Hematopoietic multipotent progenitor cell treated with erythropoietin and hydrocortisone succinate and interleukin-3 and kit ligand, for 8 days (in vitro differentiated cells): Measurements from ENCODE around the gene TNFAIP8.
A peak's percentile ranks its signal among the peaks of the same experiment; 100 is the strongest.
"Not testable (repeated sequence)": the region's sequence is repeated elsewhere in the genome, so short reads cannot be mapped to it uniquely, and the experiment has no call there.

Experiments
- DNase-seq: peaks from one replicate; pipeline ENCODE4 v3.0.0-alpha.2; 2015

TNFAIP8 gene

DNA sequence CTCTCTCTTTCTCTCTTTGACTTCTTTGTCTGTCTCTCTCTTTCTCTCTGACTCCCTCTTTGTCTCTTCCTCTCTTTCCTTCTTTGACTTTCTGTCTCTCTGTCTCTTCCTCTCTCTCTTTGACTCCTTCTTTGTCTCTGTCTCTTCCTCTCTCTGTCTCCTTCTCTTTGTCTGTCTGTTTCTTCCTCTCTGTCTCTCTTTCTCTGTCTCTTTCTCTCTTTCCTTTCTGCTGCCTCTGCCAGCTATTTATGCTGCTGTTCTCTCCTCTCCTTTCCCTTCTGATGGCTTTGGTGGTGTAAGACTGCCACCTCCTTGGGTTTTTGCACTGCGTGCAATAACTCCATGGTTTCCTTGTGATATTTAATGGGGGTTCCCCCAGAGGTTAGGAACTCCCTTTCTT lies 72.3 kb downstream of the TNFAIP8 start:
- DNase-seq, result peak; percentile 73

DNA sequence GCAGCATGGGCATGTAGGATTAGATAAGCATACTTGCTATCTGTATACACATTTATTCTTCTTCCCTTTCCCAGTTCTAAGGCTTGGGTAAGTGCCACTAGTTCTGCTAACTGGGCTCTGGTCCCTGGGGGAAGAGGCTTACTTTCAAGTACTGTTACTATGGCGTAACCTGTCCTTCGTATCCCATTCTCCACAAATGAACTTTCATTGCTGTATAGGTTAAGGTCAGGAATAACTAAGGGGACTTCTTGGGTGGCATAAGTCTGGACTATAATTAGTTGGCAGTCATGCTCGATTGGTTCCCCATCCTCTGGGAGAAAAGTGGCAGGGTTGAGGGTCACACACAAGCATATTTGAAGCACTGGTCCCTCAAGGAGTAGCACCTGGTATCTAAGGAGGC lies 72.8 kb downstream of the TNFAIP8 start:
- peak; percentile 30 for DNase-seq

GRCh38 chr5:119432674-119433237 lies 76.9 kb downstream of the TNFAIP8 start:
- not testable (repeated sequence) for DNase-seq

DNA sequence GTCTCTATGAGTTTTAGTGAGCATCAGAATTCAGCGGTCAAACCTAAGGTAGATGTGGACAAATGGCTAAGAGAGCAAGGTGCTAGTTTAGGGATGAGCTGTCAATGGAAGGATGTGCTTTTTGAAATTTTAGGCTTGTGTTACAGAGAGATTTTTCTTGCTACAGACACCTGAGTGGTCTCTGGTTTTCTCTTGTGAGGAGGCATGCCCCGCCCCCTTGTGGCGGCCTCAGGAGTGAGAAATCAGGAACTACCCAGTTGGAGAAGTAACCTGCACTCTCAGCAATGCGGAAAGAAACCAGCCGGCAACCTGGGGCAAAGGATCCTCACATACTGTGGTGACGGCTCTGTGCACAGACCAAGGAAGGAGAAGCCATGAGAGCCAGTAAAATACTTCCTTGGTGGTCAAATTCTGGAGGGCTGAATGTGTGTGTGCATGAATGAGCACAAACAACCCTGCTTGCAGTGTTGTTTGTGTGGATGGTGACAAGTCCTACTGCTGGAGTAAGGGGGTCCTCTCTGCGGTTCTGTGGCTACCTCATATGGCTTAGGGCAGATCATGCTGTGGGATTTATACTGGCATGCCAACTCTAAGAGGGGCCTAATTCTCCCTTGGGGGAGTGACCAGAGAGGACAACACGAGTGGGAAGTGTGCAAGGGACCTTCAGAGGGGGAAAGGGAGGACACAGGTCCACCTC lies 79.8 kb downstream of the TNFAIP8 start:
- DNase-seq, result peak; percentile 78

DNA sequence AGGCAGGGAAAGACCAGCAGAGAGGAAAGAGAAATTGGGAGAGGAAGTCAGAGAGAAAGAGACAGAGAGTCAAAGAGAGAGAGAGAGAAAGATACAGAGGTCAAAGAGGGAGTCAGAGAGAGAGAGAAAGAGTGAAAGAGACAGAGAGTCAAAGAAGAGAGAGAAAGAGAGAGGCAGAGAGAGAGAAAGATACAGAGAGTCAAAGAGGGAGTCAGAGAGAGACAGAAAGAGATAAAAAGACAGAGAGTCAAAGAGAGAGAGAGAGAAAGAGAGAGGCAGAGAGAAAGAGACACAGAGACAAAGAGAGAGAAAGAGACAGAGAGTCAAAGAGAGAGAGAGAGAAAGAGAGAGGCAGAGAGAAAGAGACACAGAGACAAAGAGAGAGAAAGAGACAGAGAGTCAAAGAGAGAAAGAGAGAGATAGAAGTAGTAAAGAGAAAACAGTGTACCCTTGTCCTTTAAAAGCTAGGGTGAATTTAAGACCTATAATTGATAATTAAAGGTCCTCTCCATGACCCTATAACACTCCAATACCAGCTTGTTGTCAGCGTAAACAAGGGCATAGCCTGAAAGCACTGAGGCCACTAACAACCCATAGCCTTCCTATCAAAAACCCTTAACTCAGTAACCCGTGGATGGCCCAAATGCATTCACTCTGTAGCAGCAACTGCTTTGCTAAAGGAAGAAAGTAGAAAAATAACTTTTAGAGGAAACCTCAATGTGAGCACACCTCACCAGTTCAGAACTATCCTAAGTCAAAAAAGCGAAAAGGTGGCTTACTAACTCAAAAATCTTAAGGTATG lies 82.2 kb downstream of the TNFAIP8 start:
- not testable (repeated sequence) for DNase-seq

DNA sequence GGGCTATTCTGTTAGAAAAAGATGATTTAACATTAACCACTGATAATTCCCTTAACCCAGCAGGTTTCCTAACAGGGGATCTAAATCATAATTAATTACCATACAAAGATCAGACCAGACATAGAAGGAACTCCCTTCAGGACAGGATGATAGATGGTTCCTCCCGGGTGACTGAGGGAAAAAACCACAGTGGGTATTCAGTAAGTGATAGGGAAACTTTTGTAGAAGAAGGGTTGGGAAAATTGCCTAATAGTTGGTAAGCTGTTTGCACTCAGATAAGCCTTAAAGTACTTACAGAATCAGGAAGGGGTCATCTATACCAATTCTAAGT lies 82.7 kb downstream of the TNFAIP8 start:
- DNase-seq, result peak; percentile 85

GRCh38 chr5:119439140-119439631 lies 83.4 kb downstream of the TNFAIP8 start:
- DNase-seq, result peak; percentile 63

DNA sequence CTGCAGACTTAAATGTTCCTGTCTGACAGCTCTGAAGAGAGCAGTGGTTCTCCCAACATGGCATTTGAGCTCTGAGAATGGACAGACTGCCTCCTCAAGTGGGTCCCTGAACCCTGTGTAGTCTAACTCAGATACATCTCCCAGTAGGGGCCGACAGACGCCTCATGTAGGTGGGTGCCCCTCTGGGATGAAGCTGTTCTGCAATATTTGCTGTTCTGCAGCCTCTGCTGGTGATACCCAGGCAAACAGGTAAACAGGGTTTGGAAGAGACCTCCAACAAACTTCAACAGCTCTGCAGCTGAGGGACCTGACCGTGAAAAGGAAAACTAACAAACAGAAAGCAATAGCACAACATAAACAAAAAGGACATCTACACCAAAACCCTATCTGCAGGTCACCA lies 83.8 kb downstream of the TNFAIP8 start:
- not testable (repeated sequence) for DNase-seq

- not testable (repeated sequence) for DNase-seq
Measured at GRCh38 chr5:119444643-119445042, 88.8 kb downstream of the TNFAIP8 start.

DNA sequence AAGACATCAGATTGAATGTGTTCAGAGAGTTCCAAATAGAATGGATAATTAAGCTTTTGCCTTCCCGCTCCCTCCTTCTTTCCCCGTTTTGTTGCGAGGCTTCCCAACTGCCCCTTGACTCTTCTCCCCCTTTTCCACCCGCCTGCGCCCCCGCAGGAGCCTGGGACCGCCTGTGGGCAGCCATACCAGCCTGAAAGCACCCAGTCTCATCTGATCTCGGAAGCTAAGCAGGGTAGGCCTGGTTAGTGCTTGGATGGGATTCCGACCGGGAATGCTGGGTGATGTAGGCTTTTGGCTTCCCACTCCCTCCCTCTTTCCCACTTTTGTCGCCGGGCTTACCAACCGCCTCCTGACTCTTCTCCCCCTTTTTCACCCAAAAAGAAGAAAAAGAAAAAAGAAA lies 89.7 kb downstream of the TNFAIP8 start:
- no peak for DNase-seq
